ENCODE data around the gene RNASE12.

GRCh38 chr14:20546877-20547276, 44.3 kb downstream of the RNASE12 start:
- TF ChIP-seq CTCF (IDR thresholded peaks at IDR 0.05) (no peak), EP300 (IDR thresholded peaks at IDR 0.05) (no peak), POLR2AphosphoS5 (IDR thresholded peaks at IDR 0.05) (no peak), POLR2A (IDR thresholded peaks at IDR 0.05) (no peak)

Data from stomach (tissue), 4 donors.